Keratinocyte (primary cell): Measurements from ENCODE around the gene FARSB.
"Not testable (repeated sequence)": the region's sequence is repeated elsewhere in the genome, so short reads cannot be mapped to it uniquely, and the experiment has no call there.

Source experiments
- CTCF ChIP-seq, 3 experiments: IDR thresholded peaks in 1 of 3; conservative IDR thresholded peaks in 1 of 3; optimal IDR thresholded peaks in 1 of 3; 2 replicates in 2 of 3; 3 replicates in 1 of 3; pipeline versions ENCODE3 to v1.5.1; 2011; ENCODE audit warnings: low read length in 3 of 3, mild to moderate bottlenecking in 3 of 3, moderate library complexity in 2 of 3, control low read depth in 1 of 3, inconsistent platforms in 1 of 3; ENCODE audit not compliant: insufficient read depth in 2 of 3; ENCODE audit errors: extremely low read depth in 1 of 3
- EZH2 ChIP-seq: IDR thresholded peaks from one replicate; pipeline ENCODE4 v1.6.1; 2012; ENCODE audit warnings: inconsistent platforms, mild to moderate bottlenecking, low read length, moderate library complexity

- TF ChIP-seq CTCF (optimal IDR thresholded peaks at IDR 0.05 in 1 of 3, IDR thresholded peaks at IDR 0.05 in 1 of 3, conservative IDR thresholded peaks at IDR 0.05 in 1 of 3; ENCODE audit: extremely low read depth in 1 of 3, insufficient read depth in 2 of 3, low read length in 3 of 3); EZH2: not testable (repeated sequence)
Observed at GRCh38 chr2:222584589-222584988, 71.3 kb downstream of the FARSB start.
